Measurements from ENCODE around the gene SHANK2.

SHANK2 gene

GRCh38 chr11:71238941-71239340 is 13.4 kb downstream of the SHANK2 start:
- Histone ChIP-seq H3K4me2 (ENCODE audit: low read depth, low read length, poor library complexity, severe bottlenecking) (no peak overlapping the region), H3K9me3 (ENCODE audit: insufficient read depth, low read length) (no peaks in the 10 kb centered on the region), H3K4me3 (ENCODE audit: insufficient read depth, low read length, poor library complexity, severe bottlenecking) (no peak overlapping the region), H3K79me2 (ENCODE audit: insufficient read depth, low read length) (no peaks in the 10 kb centered on the region), H3K9me2 (replicated peaks; ENCODE audit: insufficient read depth, low read length) (no peaks in the 10 kb centered on the region), H3F3A (ENCODE audit: insufficient read depth) (no peaks in the 10 kb centered on the region), H3K27ac (ENCODE audit: low read depth, low read length) (no peak overlapping the region), H3K36me3 (ENCODE audit: low read length) (no peaks in the 10 kb centered on the region), H3K27me3 (ENCODE audit: low read length) (no peaks in the 10 kb centered on the region), H4K20me1 (ENCODE audit: low read depth, low read length) (no peaks in the 10 kb centered on the region), H3K9ac (ENCODE audit: low read length) (no peak overlapping the region), H2AFZ (ENCODE audit: low read depth, low read length, severe bottlenecking) (no peak overlapping the region)
- no peak for TF ChIP-seq EZH2phosphoT487 (conservative IDR thresholded peaks at IDR 0.05; ENCODE audit: low read length)
- no peak for TF ChIP-seq CTCF (IDR thresholded peaks at IDR 0.05; ENCODE audit: insufficient read depth, low read length, poor library complexity, severe bottlenecking)

- TF ChIP-seq EZH2phosphoT487 (conservative IDR thresholded peaks at IDR 0.05; ENCODE audit: low read length) (no peak), CTCF (IDR thresholded peaks at IDR 0.05; ENCODE audit: insufficient read depth, low read length, poor library complexity, severe bottlenecking) (no peak)
- no peaks in the 10 kb centered on the region for H3F3A ChIP-seq (ENCODE audit: insufficient read depth)
- no peaks in the 10 kb centered on the region for H3K9me3 ChIP-seq (ENCODE audit: insufficient read depth, low read length)
- no peak overlapping the region for H3K27ac ChIP-seq (ENCODE audit: low read depth, low read length)
- no peaks in the 10 kb centered on the region for H3K27me3 ChIP-seq (ENCODE audit: low read length)
- H4K20me1 ChIP-seq (ENCODE audit: low read depth, low read length) = no peaks in the 10 kb centered on the region
- H3K9me2 ChIP-seq (replicated peaks; ENCODE audit: insufficient read depth, low read length) = no peaks in the 10 kb centered on the region
- no peak overlapping the region for H3K4me3 ChIP-seq (ENCODE audit: insufficient read depth, low read length, poor library complexity, severe bottlenecking)
- H3K4me2 ChIP-seq (ENCODE audit: low read depth, low read length, poor library complexity, severe bottlenecking) = no peak overlapping the region
- no peaks in the 10 kb centered on the region for H3K79me2 ChIP-seq (ENCODE audit: insufficient read depth, low read length)
- H2AFZ ChIP-seq (ENCODE audit: low read depth, low read length, severe bottlenecking) = no peak overlapping the region
- no peaks in the 10 kb centered on the region for H3K36me3 ChIP-seq (ENCODE audit: low read length)
- H3K9ac ChIP-seq (ENCODE audit: low read length) = no peak overlapping the region
These were observed 14.0 kb downstream of the SHANK2 start for GRCh38 chr11:71238285-71238875.

- Histone ChIP-seq H3K27me3 (ENCODE audit: low read length) (no peaks in the 10 kb centered on the region), H4K20me1 (ENCODE audit: low read depth, low read length) (no peaks in the 10 kb centered on the region), H2AFZ (ENCODE audit: low read depth, low read length, severe bottlenecking) (no peak overlapping the region), H3K36me3 (ENCODE audit: low read length) (no peaks in the 10 kb centered on the region), H3K9me2 (replicated peaks; ENCODE audit: insufficient read depth, low read length) (no peaks in the 10 kb centered on the region), H3K9me3 (ENCODE audit: insufficient read depth, low read length) (no peaks in the 10 kb centered on the region), H3K79me2 (ENCODE audit: insufficient read depth, low read length) (no peaks in the 10 kb centered on the region), H3K4me3 (ENCODE audit: insufficient read depth, low read length, poor library complexity, severe bottlenecking) (no peak overlapping the region), H3K4me2 (ENCODE audit: low read depth, low read length, poor library complexity, severe bottlenecking) (no peak overlapping the region), H3F3A (ENCODE audit: insufficient read depth) (no peaks in the 10 kb centered on the region), H3K9ac (ENCODE audit: low read length) (no peak overlapping the region), H3K27ac (ENCODE audit: low read depth, low read length) (no peak overlapping the region)
- TF ChIP-seq EZH2phosphoT487 (conservative IDR thresholded peaks at IDR 0.05; ENCODE audit: low read length) (no peak), CTCF (IDR thresholded peaks at IDR 0.05; ENCODE audit: insufficient read depth, low read length, poor library complexity, severe bottlenecking) (no peak)
These were observed 14.5 kb downstream of the SHANK2 start for GRCh38 chr11:71237853-71238252.
